HepG2 (cell line): Measurements from ENCODE around the gene KIF1B. TPM values are rescaled to one million over a fixed set of nuclear protein-coding genes. Genes with fewer than 3 reads are reported as not detected.

Experiments
- ASH2L ChIP-seq: fragments of 300-600, 200-600 bp; sonication (generic); IDR thresholded peaks from 2 replicates; pipeline ENCODE4 v1.7.0; 2017; ENCODE audit warnings: low read depth, mild to moderate bottlenecking, moderate library complexity, mixed read lengths, low read length; ENCODE audit not compliant: insufficient read length
- BHLHE40 ChIP-seq: IDR thresholded peaks from 2 replicates; pipeline ENCODE4 v1.6.1; 2011; ENCODE audit warnings: low read length, improper control_type of control experiment
- BRD4 ChIP-seq: sonication (generic); formaldehyde crosslinking; IDR thresholded peaks from 2 replicates; pipeline ENCODE4 v1.4.0; 2020; ENCODE audit warnings: missing genetic modification reagents
- DNMT3B ChIP-seq: conservative IDR thresholded peaks from 2 replicates; pipeline ENCODE4 v1.6.1; 2016; ENCODE audit warnings: missing biosample characterization, control low read depth
- ELF4 ChIP-seq: sonication (generic); formaldehyde crosslinking; IDR thresholded peaks from 2 replicates; pipeline ENCODE4 v1.5.0; 2020; ENCODE audit warnings: missing genetic modification reagents, mild to moderate bottlenecking, moderate library complexity, borderline replicate concordance
- FOXA1 ChIP-seq, 2 experiments: fragments of 450-650 bp in 1 of 2; sonication (generic) in 1 of 2; formaldehyde crosslinking in 1 of 2; IDR thresholded peaks; 2 replicates each; pipeline versions ENCODE4 v1.4.0 to v1.6.1; 2016 to 2020; ENCODE audit warnings: missing genetic modification reagents in 1 of 2
- GLMP ChIP-seq: sonication (generic); formaldehyde crosslinking; IDR thresholded peaks from 2 replicates; pipeline ENCODE4 v1.9.0; 2021; ENCODE audit warnings: missing genetic modification reagents, mild to moderate bottlenecking, borderline replicate concordance
- HNRNPK ChIP-seq: fragments of 200-400 bp; formaldehyde crosslinking; IDR thresholded peaks from 2 replicates; pipeline ENCODE4 v1.6.1; 2018; ENCODE audit warnings: low read length, low read depth, moderate library complexity, mild to moderate bottlenecking; ENCODE audit not compliant: poor library complexity, severe bottlenecking
- IKZF1 ChIP-seq: fragments of 450-650 bp; IDR thresholded peaks from 2 replicates; pipeline ENCODE4 v1.7.1; 2016
- NFYB ChIP-seq: sonication (generic); formaldehyde crosslinking; IDR thresholded peaks from 2 replicates; pipeline ENCODE4 v1.4.0; 2020; ENCODE audit warnings: missing genetic modification reagents
- THRA ChIP-seq: sonication (generic); formaldehyde crosslinking; IDR thresholded peaks from 2 replicates; pipeline ENCODE4 v1.4.0; 2020; ENCODE audit warnings: missing genetic modification reagents, borderline replicate concordance
- ZNF280B ChIP-seq: sonication (generic); formaldehyde crosslinking; IDR thresholded peaks from 2 replicates; pipeline ENCODE4 v1.5.0; 2020; ENCODE audit warnings: missing genetic modification reagents, mild to moderate bottlenecking, borderline replicate concordance
- ZNF331 ChIP-seq: sonication (generic); formaldehyde crosslinking; IDR thresholded peaks from 2 replicates; pipeline ENCODE4 v1.4.0; 2020; ENCODE audit warnings: missing genetic modification reagents
- ZNF646 ChIP-seq: sonication (generic); formaldehyde crosslinking; IDR thresholded peaks from 2 replicates; pipeline ENCODE4 v1.9.0; 2021; ENCODE audit warnings: mild to moderate bottlenecking, missing genetic modification reagents
- ZXDC ChIP-seq: sonication (generic); formaldehyde crosslinking; IDR thresholded peaks from 2 replicates; pipeline ENCODE4 v1.5.0; 2020; ENCODE audit warnings: mild to moderate bottlenecking, missing genetic modification reagents
- polyA plus RNA-seq, 8 experiments: library from polyadenylated mRNA; depleted of rRNA in 3 of 8; stranded (reverse) in 7 of 8; unstranded in 1 of 8; fragments of >200 nt; fragmentation: Illumina TruSeq in 4 of 8; extraction: Trizol in 4 of 8; gene quantifications; 2 replicates each; pipeline versions ENCODE4 v1.2.1 to v1.2.3, GENCODE V29; 2011 to 2016; ENCODE audit warnings: low read depth in 4 of 8, missing spikeins in 1 of 8, mixed read lengths in 1 of 8; ENCODE audit not compliant: insufficient read depth in 1 of 8
- total RNA-seq, 5 experiments: library from RNA; depleted of rRNA; stranded (reverse); fragments of >200 nt; fragmentation: Illumina TruSeq; extraction: Trizol; gene quantifications; 2 replicates each; pipeline ENCODE4 v1.2.3, GENCODE V29; 2016; ENCODE audit warnings: low read depth in 1 of 5

The KIF1B gene
- total and polyA plus RNA-seq, 2 of the 13 experiments (the other 11 are each of a cell fraction or from before 2014, with no cell fraction given) = 26.7 to 32.5 TPM

GRCh38 chr1:10171105-10171767, 39.1 kb upstream of the KIF1B start (continued):
- TF ChIP-seq BRD4 = peak; percentile 81; the same call in 1 of the 2 replicates
- peak; percentile 93 for TF ChIP-seq THRA (CRISPR knock-in tag)
- TF ChIP-seq ZNF280B (CRISPR knock-in tag) = no peak
- TF ChIP-seq ELF4 (CRISPR knock-in tag) = no peak
- no peak for TF ChIP-seq FOXA1 (IDR thresholded peaks at IDR 0.05)
- peak; percentile 92 for TF ChIP-seq FOXA1 (CRISPR knock-in tag; IDR thresholded peaks at IDR 0.05)
- peak; percentile 90 for TF ChIP-seq ZNF331 (CRISPR knock-in tag)
- TF ChIP-seq ZXDC (CRISPR knock-in tag) = 0 out of 2 replicates have a peak, but pooled peaks have one; percentile 67
- no peak for TF ChIP-seq IKZF1
- TF ChIP-seq DNMT3B = 0 out of 2 replicates have a peak, but pooled peaks have one; percentile 37
- TF ChIP-seq BHLHE40 = no peak
- TF ChIP-seq ZNF646 = peak; percentile 62; the same call in 1 of the 2 replicates
- peak; percentile 67 for TF ChIP-seq NFYB
- TF ChIP-seq ASH2L = peak; percentile 85
- no peak for TF ChIP-seq HNRNPK
- TF ChIP-seq GLMP (CRISPR knock-in tag) = no peak
